ENCODE measurements around the gene DDT. TPM values are rescaled to one million over a fixed set of nuclear protein-coding genes. Genes with fewer than 3 reads are reported as not detected.
A peak's percentile ranks its signal among the peaks of the same experiment; 100 is the strongest.
"Not testable (repeated sequence)": the region's sequence is repeated elsewhere in the genome, so short reads cannot be mapped to it uniquely, and the experiment has no call there.

DDT gene
- total RNA-seq (2014; rRNA removed; shearing (Covaris generic)) = 326 and 334 TPM in 2 replicates

GRCh38 chr22:23974345-23974744, at the start of gene DDT:
DDT (minus strand) TSS chr22:23974441; CDS start chr22:23974414, 27 bp downstream.
- not testable (repeated sequence) for DNase-seq (ENCODE audit: low spot score)

- no peak for DNase-seq (ENCODE audit: low spot score)
Measured at GRCh38 chr22:24023204-24023789, 49.1 kb upstream of the DDT start.

- DNase-seq (ENCODE audit: low spot score) = no peak
Measured at GRCh38 chr22:24021304-24021703, 47.1 kb upstream of the DDT start.

- DNase-seq (ENCODE audit: low spot score) = no peak
Measured at GRCh38 chr22:24016156-24016555, 41.9 kb upstream of the DDT start.

- peak; percentile 25 for DNase-seq (ENCODE audit: low spot score)
Measured at GRCh38 chr22:24011735-24012068, 37.5 kb upstream of the DDT start.

- DNase-seq (ENCODE audit: low spot score) = no peak
Measured at GRCh38 chr22:24010018-24010391, 35.8 kb upstream of the DDT start.

GRCh38 chr22:24009227-24010017, 35.2 kb upstream of the DDT start:
- DNase-seq (ENCODE audit: low spot score) = no peak

GRCh38 chr22:24008381-24009226, 34.4 kb upstream of the DDT start:
- DNase-seq (ENCODE audit: low spot score) = no peak

- DNase-seq (ENCODE audit: low spot score) = no peak
Measured at GRCh38 chr22:24008022-24008283, 33.7 kb upstream of the DDT start.

- no peak for DNase-seq (ENCODE audit: low spot score)
Measured at GRCh38 chr22:24007253-24008021, 33.2 kb upstream of the DDT start.

- DNase-seq (ENCODE audit: low spot score) = no peak
Measured at GRCh38 chr22:24006914-24007214, 32.6 kb upstream of the DDT start.

- DNase-seq (ENCODE audit: low spot score) = no peak
Measured at GRCh38 chr22:24006207-24006913, 32.1 kb upstream of the DDT start.

- no peak for DNase-seq (ENCODE audit: low spot score)
Measured at GRCh38 chr22:24005201-24005600, 31.0 kb upstream of the DDT start, which contains the start of gene GSTT4. GSTT4 (minus strand) TSS chr22:24005453; CDS start chr22:24005356, 97 bp downstream.

- DNase-seq (ENCODE audit: low spot score) = no peak
Measured at GRCh38 chr22:24003887-24004286, 29.6 kb upstream of the DDT start.

GRCh38 chr22:24002851-24003250, 28.6 kb upstream of the DDT start:
- no peak for DNase-seq (ENCODE audit: low spot score)

- DNase-seq (ENCODE audit: low spot score) = no peak
Measured at GRCh38 chr22:24002272-24002671, 28.0 kb upstream of the DDT start.

GRCh38 chr22:24001314-24001713, 27.1 kb upstream of the DDT start:
- DNase-seq (ENCODE audit: low spot score) = no peak

GRCh38 chr22:23999779-24000178, 25.5 kb upstream of the DDT start:
- not testable (repeated sequence) for DNase-seq (ENCODE audit: low spot score)

- no peak for DNase-seq (ENCODE audit: low spot score)
Measured at GRCh38 chr22:23997092-23997491, 22.9 kb upstream of the DDT start.

- not testable (repeated sequence) for DNase-seq (ENCODE audit: low spot score)
Measured at GRCh38 chr22:23993581-23994177, 19.4 kb upstream of the DDT start.

- DNase-seq (ENCODE audit: low spot score) = not testable (repeated sequence)
Measured at GRCh38 chr22:23993080-23993479, 18.8 kb upstream of the DDT start.

Measured in HT-29 (cell line).